ENCODE results near the gene THAP7. TPM values are rescaled to one million over a fixed set of nuclear protein-coding genes. Genes with fewer than 3 reads are reported as not detected.

The THAP7 gene
- total RNA-seq, 2 experiments from 2014 or later, result 22.1 to 26.8 TPM

- Mint-ChIP-seq H3K27me3 (peaks cover 32% of the 10 kb centered on the region), H3K4me1 (ENCODE audit: low read depth) (peaks cover 14% of the 10 kb centered on the region), H3K4me3 (no peak overlapping the region), H3K9me3 (no peaks in the 10 kb centered on the region), H3K36me3 (no peaks in the 10 kb centered on the region), H3K27ac (no peak overlapping the region)
- CTCF ChIA-PET, result no interaction called here
- POLR2A ChIA-PET, result no interaction called here
- intact Hi-C loops (cut with micrococcal nuclease), result no loop called here
- DNase-seq, result no peak
Measured at GRCh38 chr22:21029486-21030025, 27.6 kb upstream of the THAP7 start.

- intact Hi-C loops (cut with micrococcal nuclease), result no loop called here
- Mint-ChIP-seq H3K4me3 (no peak overlapping the region), H3K9me3 (no peaks in the 10 kb centered on the region), H3K4me1 (ENCODE audit: low read depth) (peaks cover 14% of the 10 kb centered on the region), H3K27ac (no peak overlapping the region), H3K36me3 (no peaks in the 10 kb centered on the region), H3K27me3 (peaks cover 32% of the 10 kb centered on the region)
- no peak for DNase-seq
- ChIA-PET POLR2A (no interaction called here), CTCF (no interaction called here)
Measured at GRCh38 chr22:21028277-21029251, 26.6 kb upstream of the THAP7 start.

- POLR2A ChIA-PET, result no interaction called here
- no peaks in the 10 kb centered on the region for H3K36me3 Mint-ChIP-seq
- no peak overlapping the region for H3K4me3 Mint-ChIP-seq
- no peaks in the 10 kb centered on the region for H3K9me3 Mint-ChIP-seq
- no peak overlapping the region for H3K27ac Mint-ChIP-seq
- H3K4me1 Mint-ChIP-seq (ENCODE audit: low read depth), result peaks cover 12% of the 10 kb centered on the region
- no peak for DNase-seq
- H3K27me3 Mint-ChIP-seq, result peaks cover 24% of the 10 kb centered on the region
- intact Hi-C loops (cut with micrococcal nuclease), result no loop called here
- CTCF ChIA-PET, result no interaction called here
Measured at GRCh38 chr22:21026783-21027692, 25.1 kb upstream of the THAP7 start.

- ChIA-PET POLR2A (no interaction called here), CTCF (no interaction called here)
- H3K27ac Mint-ChIP-seq, result no peak overlapping the region
- H3K36me3 Mint-ChIP-seq, result no peaks in the 10 kb centered on the region
- no peak for DNase-seq
- no peak overlapping the region for H3K4me3 Mint-ChIP-seq
- peaks cover 12% of the 10 kb centered on the region for H3K4me1 Mint-ChIP-seq (ENCODE audit: low read depth)
- intact Hi-C loops (cut with micrococcal nuclease), result no loop called here
- H3K27me3 Mint-ChIP-seq, result peaks cover 21% of the 10 kb centered on the region
- no peaks in the 10 kb centered on the region for H3K9me3 Mint-ChIP-seq
Measured at GRCh38 chr22:21025763-21026755, 24.1 kb upstream of the THAP7 start.

- Mint-ChIP-seq H3K27ac (no peak overlapping the region), H3K4me1 (ENCODE audit: low read depth) (peaks cover 12% of the 10 kb centered on the region), H3K9me3 (no peaks in the 10 kb centered on the region), H3K36me3 (no peaks in the 10 kb centered on the region), H3K4me3 (no peak overlapping the region), H3K27me3 (peaks cover 13% of the 10 kb centered on the region)
- ChIA-PET POLR2A (no interaction called here), CTCF (no interaction called here)
- peak; percentile 26 for DNase-seq
- intact Hi-C loops (cut with micrococcal nuclease), result no loop called here
Measured at GRCh38 chr22:21025266-21025665, 23.3 kb upstream of the THAP7 start.

- no peak overlapping the region for H3K27ac Mint-ChIP-seq
- intact Hi-C loops (cut with micrococcal nuclease), result no loop called here
- no peaks in the 10 kb centered on the region for H3K27me3 Mint-ChIP-seq
- H3K36me3 Mint-ChIP-seq, result no peaks in the 10 kb centered on the region
- H3K4me1 Mint-ChIP-seq (ENCODE audit: low read depth), result peaks cover 12% of the 10 kb centered on the region
- POLR2A ChIA-PET, result no interaction called here
- no peaks in the 10 kb centered on the region for H3K9me3 Mint-ChIP-seq
- H3K4me3 Mint-ChIP-seq, result no peak overlapping the region
- no peak for DNase-seq
- CTCF ChIA-PET, result no interaction called here
Measured at GRCh38 chr22:21022955-21023614, 21.2 kb upstream of the THAP7 start.

- H3K4me1 Mint-ChIP-seq (ENCODE audit: low read depth), result peaks cover 12% of the 10 kb centered on the region
- H3K36me3 Mint-ChIP-seq, result no peaks in the 10 kb centered on the region
- intact Hi-C loops (cut with micrococcal nuclease), result no loop called here
- POLR2A ChIA-PET, result no interaction called here
- H3K27me3 Mint-ChIP-seq, result no peaks in the 10 kb centered on the region
- no peak overlapping the region for H3K27ac Mint-ChIP-seq
- no peaks in the 10 kb centered on the region for H3K9me3 Mint-ChIP-seq
- CTCF ChIA-PET, result no interaction called here
- DNase-seq, result no peak
- no peak overlapping the region for H3K4me3 Mint-ChIP-seq
Measured at GRCh38 chr22:21022507-21022906, 20.6 kb upstream of the THAP7 start.

- Mint-ChIP-seq H3K9me3 (no peaks in the 10 kb centered on the region), H3K36me3 (no peaks in the 10 kb centered on the region), H3K4me3 (no peak overlapping the region), H3K27ac (no peak overlapping the region), H3K27me3 (no peaks in the 10 kb centered on the region), H3K4me1 (ENCODE audit: low read depth) (peaks cover 14% of the 10 kb centered on the region)
- ChIA-PET CTCF (interaction anchor here (0.6 to 1.5 kb wide), 8 partner anchors 13 to 536 kb away, joined by 3 to 6 read pairs (median 4); no protein-coding TSS in a partner anchor), POLR2A (no interaction called here)
- intact Hi-C loops (cut with micrococcal nuclease), result no loop called here
- peak; percentile 43 for DNase-seq
Measured at GRCh38 chr22:21020802-21021429, 19.0 kb upstream of the THAP7 start.

GRCh38 chr22:21018314-21018713, 16.4 kb upstream of the THAP7 start:
- Mint-ChIP-seq H3K4me3 (no peak overlapping the region), H3K36me3 (no peaks in the 10 kb centered on the region), H3K27me3 (no peaks in the 10 kb centered on the region), H3K4me1 (ENCODE audit: low read depth) (peaks cover 20% of the 10 kb centered on the region), H3K27ac (no peak overlapping the region), H3K9me3 (no peaks in the 10 kb centered on the region)
- POLR2A ChIA-PET, result no interaction called here
- no peak for DNase-seq
- CTCF ChIA-PET, result no interaction called here
- intact Hi-C loops (cut with micrococcal nuclease), result no loop called here

GRCh38 chr22:21016644-21017420, 14.9 kb upstream of the THAP7 start:
- intact Hi-C loops (cut with micrococcal nuclease), result no loop called here
- H3K4me3 Mint-ChIP-seq, result no peak overlapping the region
- no peaks in the 10 kb centered on the region for H3K27me3 Mint-ChIP-seq
- CTCF ChIA-PET, result no interaction called here
- peaks cover 20% of the 10 kb centered on the region for H3K4me1 Mint-ChIP-seq (ENCODE audit: low read depth)
- no peaks in the 10 kb centered on the region for H3K9me3 Mint-ChIP-seq
- H3K27ac Mint-ChIP-seq, result no peak overlapping the region
- H3K36me3 Mint-ChIP-seq, result no peaks in the 10 kb centered on the region
- POLR2A ChIA-PET, result no interaction called here
- no peak for DNase-seq

Data from activated CD4-positive, alpha-beta memory T cell treated with anti-CD3 and anti-CD28 coated beads for 36 hours (primary cell).